C4-2B (cell line): ENCODE results near the gene ZBTB20.

Source experiments
- H3K27ac ChIP-seq: fragments of 450-650 bp; 2 replicates; pipeline ENCODE4 v1.5.1; 2017
- ZFX ChIP-seq: fragments of 450-650 bp; IDR thresholded peaks from 2 replicates; pipeline ENCODE4 v1.6.1; 2017
- TF ChIP-seq, protein P1 (sequence below): fragments of 450-650 bp; conservative IDR thresholded peaks from 2 replicates; pipeline ENCODE4 v1.5.1; 2017; ENCODE audit warnings: mild to moderate bottlenecking

ZBTB20 gene

GRCh38 chr3:114551770-114552526 is 595.1 kb downstream of the ZBTB20 start:
- no peak overlapping the region for H3K27ac ChIP-seq
- no peak for TF ChIP-seq ZFX
- TF ChIP-seq, protein P1, sequence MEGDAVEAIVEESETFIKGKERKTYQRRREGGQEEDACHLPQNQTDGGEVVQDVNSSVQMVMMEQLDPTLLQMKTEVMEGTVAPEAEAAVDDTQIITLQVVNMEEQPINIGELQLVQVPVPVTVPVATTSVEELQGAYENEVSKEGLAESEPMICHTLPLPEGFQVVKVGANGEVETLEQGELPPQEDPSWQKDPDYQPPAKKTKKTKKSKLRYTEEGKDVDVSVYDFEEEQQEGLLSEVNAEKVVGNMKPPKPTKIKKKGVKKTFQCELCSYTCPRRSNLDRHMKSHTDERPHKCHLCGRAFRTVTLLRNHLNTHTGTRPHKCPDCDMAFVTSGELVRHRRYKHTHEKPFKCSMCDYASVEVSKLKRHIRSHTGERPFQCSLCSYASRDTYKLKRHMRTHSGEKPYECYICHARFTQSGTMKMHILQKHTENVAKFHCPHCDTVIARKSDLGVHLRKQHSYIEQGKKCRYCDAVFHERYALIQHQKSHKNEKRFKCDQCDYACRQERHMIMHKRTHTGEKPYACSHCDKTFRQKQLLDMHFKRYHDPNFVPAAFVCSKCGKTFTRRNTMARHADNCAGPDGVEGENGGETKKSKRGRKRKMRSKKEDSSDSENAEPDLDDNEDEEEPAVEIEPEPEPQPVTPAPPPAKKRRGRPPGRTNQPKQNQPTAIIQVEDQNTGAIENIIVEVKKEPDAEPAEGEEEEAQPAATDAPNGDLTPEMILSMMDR: no peak

DNA sequence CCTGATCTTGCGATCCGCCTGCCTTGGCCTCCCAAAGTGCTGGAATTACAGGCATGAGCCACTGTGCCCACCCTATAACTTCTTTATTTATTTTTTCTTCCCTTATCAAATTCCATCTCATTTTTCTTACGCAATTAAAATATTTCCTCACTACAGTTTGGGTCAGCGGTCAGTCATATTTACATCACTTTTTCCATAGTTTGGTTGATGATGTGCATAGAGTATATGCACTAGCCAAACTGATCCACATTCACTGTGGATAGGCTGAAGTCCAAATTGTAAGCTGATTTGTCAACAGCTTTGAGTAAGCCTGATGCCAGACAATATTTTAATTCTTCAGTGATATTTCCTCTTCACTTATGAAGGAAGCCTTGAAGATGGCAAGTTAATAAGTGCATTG is 596.9 kb downstream of the ZBTB20 start:
- no peak for TF ChIP-seq ZFX
- TF ChIP-seq, protein P1: no peak
- no peak overlapping the region for H3K27ac ChIP-seq

- no peak overlapping the region for H3K27ac ChIP-seq
- TF ChIP-seq, protein P1: no peak
- TF ChIP-seq ZFX: no peak
Measured at GRCh38 chr3:114545193-114545592, 601.9 kb downstream of the ZBTB20 start.

- TF ChIP-seq, protein P1: no peak
- no peak for TF ChIP-seq ZFX
- no peak overlapping the region for H3K27ac ChIP-seq
Measured at GRCh38 chr3:114542359-114542758, 604.7 kb downstream of the ZBTB20 start.

DNA sequence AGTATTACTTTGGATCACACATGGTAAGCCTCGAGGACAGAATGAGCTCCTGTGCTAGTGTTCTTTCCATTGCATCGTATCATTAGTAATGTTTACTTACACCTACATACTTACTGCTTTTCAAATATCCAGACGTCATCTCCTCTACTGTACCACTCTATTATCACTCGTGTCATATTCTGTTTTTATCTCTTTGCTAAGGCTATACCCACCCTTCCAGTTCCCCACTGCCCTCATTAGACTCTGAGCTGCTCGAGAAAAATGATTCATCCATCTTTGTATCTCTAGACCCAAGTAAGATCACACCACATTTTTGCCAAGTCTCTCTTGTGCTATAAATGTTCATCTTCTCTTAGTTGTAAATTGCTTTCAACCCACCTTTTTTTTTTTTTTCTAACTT is 607.6 kb downstream of the ZBTB20 start:
- H3K27ac ChIP-seq: no peak overlapping the region
- no peak for TF ChIP-seq ZFX
- TF ChIP-seq, protein P1: no peak

DNA sequence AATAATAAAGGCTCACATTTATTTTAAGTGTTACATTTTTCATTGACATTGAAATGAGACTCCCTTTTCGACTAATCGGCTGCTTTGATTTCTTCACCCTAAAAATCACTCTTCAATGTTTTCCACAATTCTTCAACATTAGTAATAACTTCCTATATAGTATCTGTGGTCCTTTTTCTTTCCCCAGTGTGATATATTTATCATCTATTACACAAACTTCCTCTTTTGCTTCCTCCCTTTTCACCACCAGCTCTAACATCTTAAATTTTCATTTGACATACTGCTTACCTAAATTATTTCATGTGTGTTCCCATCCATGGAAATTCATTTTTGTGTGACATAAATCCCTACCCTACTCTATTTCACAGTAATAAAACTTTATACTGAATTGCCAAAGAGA is 608.9 kb downstream of the ZBTB20 start:
- TF ChIP-seq, protein P1: no peak
- no peak for TF ChIP-seq ZFX
- no peak overlapping the region for H3K27ac ChIP-seq

DNA sequence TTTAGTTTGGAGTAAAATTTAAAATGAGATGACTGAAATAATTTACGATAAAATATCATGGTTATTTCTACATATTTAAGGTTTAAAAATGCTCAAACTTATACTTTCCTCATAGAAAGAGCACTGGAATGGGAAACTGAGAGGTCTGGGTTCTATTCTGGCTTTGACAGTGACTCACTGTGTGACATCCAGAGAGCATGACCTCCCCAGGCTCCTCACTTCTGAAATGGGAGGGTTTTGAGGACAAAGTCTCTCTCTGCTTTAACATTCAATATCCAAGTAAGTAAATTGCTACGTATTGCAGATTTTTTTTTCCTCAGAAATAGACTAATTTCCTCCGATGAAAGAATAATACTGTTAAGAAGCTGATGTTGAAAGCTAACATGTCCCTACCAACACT is 618.6 kb downstream of the ZBTB20 start:
- TF ChIP-seq, protein P1: no peak
- no peak for TF ChIP-seq ZFX
- no peak overlapping the region for H3K27ac ChIP-seq
